GM18507 (cell line): ENCODE measurements around the gene DNAH10.
"Not testable (repeated sequence)": the region's sequence is repeated elsewhere in the genome, so short reads cannot be mapped to it uniquely, and the experiment has no call there.

Source experiments
- DNase-seq: peaks from one replicate; pipeline ENCODE4 v3.0.0; 2011; ENCODE audit warnings: low read depth; ENCODE audit not compliant: insufficient read length; ENCODE audit errors: extremely low spot score
- FAIRE-seq: peaks from 2 replicates; lab custom pipeline; 2011; peaks lifted over from hg19 to GRCh38; lab: Jason Lieb, UNC

DNAH10 gene

GRCh38 chr12:123898673-123899072 lies 136.6 kb downstream of the DNAH10 start:
- DNase-seq (no peak), FAIRE-seq (no peak)

DNA sequence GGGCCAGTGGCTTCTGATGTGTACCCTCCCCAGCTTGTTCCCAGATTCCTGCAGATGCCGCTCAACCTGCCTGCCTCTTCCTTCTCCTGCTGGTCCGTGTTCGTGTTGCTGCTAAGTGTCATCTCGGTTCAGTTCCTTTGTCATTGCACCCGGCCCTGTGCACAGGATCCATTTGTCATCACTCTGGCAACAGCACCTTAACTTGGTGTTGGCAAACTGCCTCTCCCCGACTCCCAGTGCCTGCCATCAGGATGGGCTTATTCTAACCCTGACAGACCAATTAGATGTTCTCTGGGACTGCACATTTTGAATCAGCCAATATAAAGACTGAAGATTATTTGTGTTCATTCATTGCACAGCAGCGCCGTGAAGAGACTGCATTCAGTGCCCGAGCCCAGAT lies 137.3 kb downstream of the DNAH10 start:
- DNase-seq (no peak), FAIRE-seq (no peak)

DNA sequence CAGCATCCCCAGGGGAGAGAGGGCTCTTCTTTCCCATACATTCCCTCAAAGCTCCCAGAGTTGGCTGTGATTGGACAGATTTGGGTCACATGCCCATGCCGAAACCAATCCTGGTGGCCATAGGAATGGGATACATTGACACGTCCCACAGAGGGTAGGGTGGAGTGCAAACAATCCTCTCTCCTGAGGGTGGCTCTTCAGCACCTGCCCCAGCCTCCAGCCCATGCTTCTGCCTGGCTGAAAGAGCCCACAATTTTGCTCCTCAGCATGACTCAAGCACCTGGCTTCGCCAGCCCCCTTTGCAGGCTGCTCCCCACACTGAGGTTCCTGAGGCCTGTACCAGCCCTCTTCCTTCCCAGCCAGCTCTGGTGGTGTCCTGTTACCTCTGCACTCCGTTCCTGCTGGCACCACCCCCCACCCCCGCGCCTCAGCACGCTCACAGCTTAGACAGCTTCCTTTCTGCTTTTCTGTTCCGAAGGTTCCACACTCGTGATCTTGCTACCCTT lies 138.8 kb downstream of the DNAH10 start:
- FAIRE-seq (no peak), DNase-seq (no peak)

- FAIRE-seq (no peak), DNase-seq (no peak)
These were observed 140.7 kb downstream of the DNAH10 start for GRCh38 chr12:123902821-123903220.

DNA sequence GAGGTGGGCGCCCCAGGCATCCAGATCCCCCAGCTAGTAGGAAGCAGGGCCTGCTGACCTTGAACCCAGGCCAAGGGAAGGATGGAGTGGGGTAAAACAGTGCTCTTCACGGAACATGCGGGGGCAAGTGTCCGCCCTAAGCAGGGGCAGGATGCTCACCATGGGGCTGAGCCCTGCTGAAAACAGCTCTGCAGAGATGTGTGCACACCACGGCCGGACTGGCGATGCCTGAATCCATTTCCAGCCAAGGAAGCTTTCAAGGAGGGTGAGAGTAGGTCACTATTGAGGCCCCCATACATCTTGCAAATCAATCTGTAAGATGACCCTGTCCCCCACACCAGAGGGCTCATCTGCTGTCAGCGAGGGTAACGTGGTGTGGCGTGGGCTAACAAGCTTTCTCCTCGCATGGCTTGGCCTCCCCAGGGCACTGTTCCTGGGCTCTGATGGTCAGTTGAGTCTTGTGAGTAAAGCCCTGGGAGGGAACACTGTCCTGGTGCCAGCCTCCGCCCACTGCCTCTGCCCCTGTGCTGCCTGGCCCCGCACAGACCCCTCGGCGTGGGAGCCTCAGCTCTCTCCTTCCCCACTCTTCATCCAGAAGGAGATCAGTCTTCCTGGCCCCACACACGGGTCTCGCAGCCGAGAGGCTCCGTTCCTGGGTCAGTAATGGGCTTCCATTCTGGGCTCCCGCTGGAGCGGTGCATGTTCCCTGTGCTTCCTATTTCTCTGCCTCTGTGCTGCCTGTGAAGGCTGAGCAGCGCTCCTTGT lies 141.4 kb downstream of the DNAH10 start:
- FAIRE-seq (no peak), DNase-seq (no peak)

GRCh38 chr12:123905319-123905925 lies 143.3 kb downstream of the DNAH10 start:
- peak; percentile 84 for FAIRE-seq
- peak; percentile 32 for DNase-seq

GRCh38 chr12:123906711-123907420 lies 144.8 kb downstream of the DNAH10 start:
- DNase-seq (no peak), FAIRE-seq (no peak)

- no peak for FAIRE-seq
- DNase-seq, result no peak
These were observed 145.8 kb downstream of the DNAH10 start for GRCh38 chr12:123907726-123908476.

GRCh38 chr12:123908884-123909725 lies 147.0 kb downstream of the DNAH10 start:
- no peak for FAIRE-seq
- no peak for DNase-seq

GRCh38 chr12:123910057-123910456 lies 148.0 kb downstream of the DNAH10 start:
- no peak for FAIRE-seq
- no peak for DNase-seq

DNA sequence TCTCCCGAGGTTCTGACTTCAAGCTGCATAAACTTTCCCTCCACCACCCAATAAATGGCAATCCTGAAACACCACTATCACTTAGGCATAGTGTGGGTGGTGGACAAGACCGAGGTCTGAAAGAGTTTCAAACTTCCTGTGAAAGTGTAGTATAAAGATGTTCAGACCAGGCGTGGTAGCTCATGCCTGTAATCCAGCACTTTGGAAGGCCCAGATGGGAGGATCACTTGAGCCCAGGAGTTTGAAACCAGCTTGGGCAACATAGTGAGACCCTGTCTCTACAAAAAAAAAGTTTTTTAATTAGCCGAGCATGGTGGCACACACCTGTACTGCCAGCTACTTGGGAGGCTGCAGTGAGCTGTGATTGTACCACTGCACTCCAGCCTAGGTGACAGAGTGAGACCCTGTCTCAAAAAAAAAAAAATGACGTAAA lies 148.7 kb downstream of the DNAH10 start:
- FAIRE-seq, result no peak

GRCh38 chr12:123911672-123912409 lies 149.7 kb downstream of the DNAH10 start:
- not testable (repeated sequence) for FAIRE-seq

More for the DNA sequence above, 148.7 kb downstream of the DNAH10 start:
- no peak for DNase-seq

DNA sequence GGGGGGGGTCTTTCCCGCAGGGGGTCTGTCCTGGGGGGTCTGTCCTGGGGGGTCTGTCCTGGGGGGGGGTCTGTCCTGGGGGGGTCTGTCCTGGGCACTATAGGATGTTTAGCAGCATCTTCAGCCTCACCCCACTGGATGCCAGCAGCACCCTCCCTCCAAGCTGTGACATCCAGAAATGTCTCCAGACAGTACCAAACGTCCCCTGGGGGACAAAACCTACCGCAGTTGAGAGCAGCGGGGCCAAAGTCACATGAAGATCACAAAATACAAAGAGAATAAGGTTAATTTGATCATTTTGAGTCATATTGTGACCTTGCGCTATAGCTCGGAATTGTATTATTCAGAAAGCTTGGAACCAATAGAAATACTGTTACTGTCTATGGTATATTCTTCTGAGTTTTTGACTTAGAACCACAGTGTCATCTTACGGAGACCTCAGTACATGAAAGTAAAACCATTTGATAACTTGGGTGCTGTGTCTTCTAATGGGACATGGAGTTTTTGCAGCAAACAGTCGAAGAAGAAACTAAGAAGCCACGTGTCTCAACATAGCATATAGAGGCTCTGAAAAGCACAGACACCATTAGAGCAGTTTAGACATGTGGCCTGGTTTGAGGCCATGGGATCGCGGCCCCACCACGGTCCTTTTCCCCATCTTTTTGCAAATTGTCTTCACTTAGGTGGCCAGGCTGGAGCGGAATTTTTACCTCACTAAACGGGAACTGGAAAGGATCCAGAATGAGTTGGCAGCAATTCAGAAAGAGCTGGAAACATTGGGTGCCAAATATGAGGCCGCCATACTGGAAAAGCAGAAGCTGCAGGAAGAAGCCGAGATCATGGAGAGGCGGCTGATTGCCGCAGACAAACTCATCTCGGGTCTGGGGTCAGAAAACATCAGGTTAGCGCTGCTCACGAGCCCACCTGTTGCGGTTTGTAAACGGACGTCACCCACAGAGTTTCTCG lies 150.6 kb downstream of the DNAH10 start:
- no peak for DNase-seq
- FAIRE-seq, result no peak

More at GRCh38 chr12:123911672-123912409, 149.7 kb downstream of the DNAH10 start:
- DNase-seq, result not testable (repeated sequence)

DNA sequence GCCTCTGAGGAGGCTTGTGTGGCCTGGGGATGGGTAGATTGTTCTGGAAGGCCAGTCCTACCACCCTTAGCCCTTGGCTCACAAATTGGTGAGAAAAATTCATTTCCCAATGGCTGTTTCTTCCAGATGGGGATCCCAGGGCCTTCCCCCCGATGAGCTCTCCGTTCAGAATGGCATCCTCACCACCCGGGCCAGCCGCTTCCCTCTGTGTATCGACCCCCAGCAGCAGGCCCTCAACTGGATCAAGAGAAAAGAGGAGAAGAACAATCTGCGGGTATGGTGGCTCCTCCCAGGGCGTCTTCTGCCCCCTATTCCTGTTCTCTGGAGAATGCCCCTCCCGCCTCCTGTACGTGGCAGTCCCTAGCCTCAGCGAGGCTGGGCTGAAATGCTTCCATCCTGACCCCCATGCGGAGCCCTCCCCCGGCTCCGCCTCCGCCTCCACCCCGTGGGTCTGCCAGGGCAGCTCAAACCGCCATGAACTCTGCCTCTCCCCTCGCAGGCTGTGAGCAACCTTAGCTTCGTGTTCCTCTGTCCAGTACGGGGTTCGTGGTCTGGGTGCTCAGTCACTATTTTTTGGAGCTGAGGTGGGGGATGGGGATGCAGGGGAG lies 152.7 kb downstream of the DNAH10 start:
- FAIRE-seq, result no peak
- no peak for DNase-seq

GRCh38 chr12:123916729-123917128 lies 154.6 kb downstream of the DNAH10 start:
- no peak for DNase-seq
- no peak for FAIRE-seq

- DNase-seq, result no peak
- no peak for FAIRE-seq
These were observed 155.3 kb downstream of the DNAH10 start for GRCh38 chr12:123917337-123917850.
